ENCODE data around the gene EPB41L4B. TPM values are rescaled to one million over a fixed set of nuclear protein-coding genes. Genes with fewer than 3 reads are reported as not detected.
"Not testable (repeated sequence)": the region's sequence is repeated elsewhere in the genome, so short reads cannot be mapped to it uniquely, and the experiment has no call there.

The EPB41L4B gene
- total RNA-seq, 3 donors from 2014 or later: 0.11 to 0.33 (median 0.24) TPM

- H3K36me3 Mint-ChIP-seq (ENCODE audit: insufficient read depth): no peaks in the 10 kb centered on the region
- H3K4me1 Mint-ChIP-seq (ENCODE audit: low read depth): no peaks in the 10 kb centered on the region
These were observed 186.7 kb downstream of the EPB41L4B start for GRCh38 chr9:109134167-109134578.

GRCh38 chr9:109133533-109133932, 187.3 kb downstream of the EPB41L4B start:
- peaks cover 2% of the 10 kb centered on the region for H3K27me3 Mint-ChIP-seq (ENCODE audit: low read depth)
- DNase-seq (no peak), ATAC-seq (no peak)
- no peaks in the 10 kb centered on the region for H3K9me3 Mint-ChIP-seq
- H3K4me3 Mint-ChIP-seq: no peak overlapping the region
- H3K36me3 Mint-ChIP-seq (ENCODE audit: insufficient read depth): no peaks in the 10 kb centered on the region
- H3K4me1 Mint-ChIP-seq (ENCODE audit: low read depth): no peaks in the 10 kb centered on the region

More at GRCh38 chr9:109134167-109134578, 186.7 kb downstream of the EPB41L4B start:
- ATAC-seq (no peak), DNase-seq (no peak)
- Mint-ChIP-seq H3K4me3 (no peak overlapping the region), H3K9me3 (no peaks in the 10 kb centered on the region), H3K27me3 (ENCODE audit: low read depth) (peaks cover 2% of the 10 kb centered on the region)

GRCh38 chr9:109132567-109133021, 188.3 kb downstream of the EPB41L4B start:
- no peak overlapping the region for H3K4me3 Mint-ChIP-seq
- ATAC-seq: no peak
- H3K36me3 Mint-ChIP-seq (ENCODE audit: insufficient read depth): no peaks in the 10 kb centered on the region
- DNase-seq: no peak
- no peaks in the 10 kb centered on the region for H3K9me3 Mint-ChIP-seq
- H3K4me1 Mint-ChIP-seq (ENCODE audit: low read depth): no peaks in the 10 kb centered on the region
- H3K27me3 Mint-ChIP-seq (ENCODE audit: low read depth): peaks cover 2% of the 10 kb centered on the region

GRCh38 chr9:109129470-109130197, 191.2 kb downstream of the EPB41L4B start:
- no peaks in the 10 kb centered on the region for H3K27me3 Mint-ChIP-seq (ENCODE audit: low read depth)
- H3K4me3 Mint-ChIP-seq: no peak overlapping the region
- no peaks in the 10 kb centered on the region for H3K4me1 Mint-ChIP-seq (ENCODE audit: low read depth)
- no peaks in the 10 kb centered on the region for H3K36me3 Mint-ChIP-seq (ENCODE audit: insufficient read depth)
- DNase-seq (no peak), ATAC-seq (no peak)
- no peaks in the 10 kb centered on the region for H3K9me3 Mint-ChIP-seq

- ATAC-seq; H3K36me3 Mint-ChIP-seq (ENCODE audit: insufficient read depth); H3K27me3 Mint-ChIP-seq (ENCODE audit: low read depth); H3K4me3 Mint-ChIP-seq; DNase-seq; H3K9me3 Mint-ChIP-seq; H3K4me1 Mint-ChIP-seq (ENCODE audit: low read depth): not testable (repeated sequence)
These were observed 194.2 kb downstream of the EPB41L4B start for GRCh38 chr9:109126671-109127070.

- H3K4me1 Mint-ChIP-seq (ENCODE audit: low read depth): peaks cover 3% of the 10 kb centered on the region
- H3K9me3 Mint-ChIP-seq: no peaks in the 10 kb centered on the region
- no peaks in the 10 kb centered on the region for H3K27me3 Mint-ChIP-seq (ENCODE audit: low read depth)
- no peak overlapping the region for H3K4me3 Mint-ChIP-seq
- no peak for DNase-seq
- no peaks in the 10 kb centered on the region for H3K36me3 Mint-ChIP-seq (ENCODE audit: insufficient read depth)
- ATAC-seq: no peak
These were observed 196.7 kb downstream of the EPB41L4B start for GRCh38 chr9:109124121-109124520.

- Mint-ChIP-seq H3K4me3 (no peak overlapping the region), H3K36me3 (ENCODE audit: insufficient read depth) (no peaks in the 10 kb centered on the region), H3K4me1 (ENCODE audit: low read depth) (peaks cover 9% of the 10 kb centered on the region), H3K9me3 (no peaks in the 10 kb centered on the region), H3K27me3 (ENCODE audit: low read depth) (no peaks in the 10 kb centered on the region)
- no peak for DNase-seq
- no peak for ATAC-seq
These were observed 197.9 kb downstream of the EPB41L4B start for GRCh38 chr9:109122726-109123621.

Other genes with a start within 250 kb of the EPB41L4B start
- gene TMEM245, start 201.1 kb downstream of the EPB41L4B start, total RNA-seq: 10 to 100 TPM; 18.7 to 19.6 (median 19.0) TPM
- gene FRRS1L, start 153.8 kb downstream of the EPB41L4B start, total RNA-seq: under 1 TPM in 1 of 3 donors, not detected in 2; 0.10 TPM
- under 1 TPM; 0.03 to 0.18 (median 0.08) TPM for gene PTPN3, start 177.2 kb upstream of the EPB41L4B start, total RNA-seq